Activated naive CD8-positive, alpha-beta T cell (primary cell): ENCODE measurements around the gene POPDC3.

ENCODE experiments used
- H3K27ac Mint-ChIP-seq: one replicate; pipeline ENCODE4 v1.8.0; 2021; ENCODE audit warnings: mixed read lengths
- H3K27me3 Mint-ChIP-seq: one replicate; pipeline ENCODE4 v1.8.0; 2021; ENCODE audit warnings: mixed read lengths
- H3K36me3 Mint-ChIP-seq: one replicate; pipeline ENCODE4 v1.8.0; 2021; ENCODE audit warnings: mixed read lengths
- H3K4me1 Mint-ChIP-seq: one replicate; pipeline ENCODE4 v1.8.0; 2021; ENCODE audit warnings: low read depth, mixed read lengths
- H3K4me3 Mint-ChIP-seq: one replicate; pipeline ENCODE4 v1.8.0; 2021; ENCODE audit warnings: mild to moderate bottlenecking, mixed read lengths
- H3K9me3 Mint-ChIP-seq: one replicate; pipeline ENCODE4 v1.8.0; 2021; ENCODE audit warnings: low read depth, mixed read lengths

POPDC3 gene

GRCh38 chr6:105207524-105208269 lies 27.9 kb upstream of the POPDC3 start:
- no peaks in the 10 kb centered on the region for H3K36me3 Mint-ChIP-seq
- H3K9me3 Mint-ChIP-seq, result no peaks in the 10 kb centered on the region
- peaks cover 2% of the 10 kb centered on the region for H3K27me3 Mint-ChIP-seq

GRCh38 chr6:105204768-105205167 lies 25.0 kb upstream of the POPDC3 start:
- Mint-ChIP-seq H3K4me1 (no peaks in the 10 kb centered on the region), H3K27me3 (peaks cover 2% of the 10 kb centered on the region), H3K36me3 (no peaks in the 10 kb centered on the region), H3K9me3 (no peaks in the 10 kb centered on the region), H3K27ac (no peak overlapping the region), H3K4me3 (no peak overlapping the region)

More at GRCh38 chr6:105207524-105208269, 27.9 kb upstream of the POPDC3 start:
- Mint-ChIP-seq H3K27ac (no peak overlapping the region), H3K4me1 (no peaks in the 10 kb centered on the region), H3K4me3 (no peak overlapping the region)

GRCh38 chr6:105204331-105204730 lies 24.5 kb upstream of the POPDC3 start:
- H3K27me3 Mint-ChIP-seq, result peaks cover 2% of the 10 kb centered on the region
- H3K4me1 Mint-ChIP-seq, result no peaks in the 10 kb centered on the region
- no peaks in the 10 kb centered on the region for H3K9me3 Mint-ChIP-seq
- no peak overlapping the region for H3K27ac Mint-ChIP-seq
- H3K36me3 Mint-ChIP-seq, result no peaks in the 10 kb centered on the region
- H3K4me3 Mint-ChIP-seq, result no peak overlapping the region

GRCh38 chr6:105202486-105202885 lies 22.7 kb upstream of the POPDC3 start:
- H3K4me3 Mint-ChIP-seq, result no peak overlapping the region
- H3K4me1 Mint-ChIP-seq, result no peaks in the 10 kb centered on the region
- no peaks in the 10 kb centered on the region for H3K9me3 Mint-ChIP-seq
- no peaks in the 10 kb centered on the region for H3K36me3 Mint-ChIP-seq
- peaks cover 2% of the 10 kb centered on the region for H3K27me3 Mint-ChIP-seq
- H3K27ac Mint-ChIP-seq, result no peak overlapping the region

GRCh38 chr6:105200133-105200730 lies 20.4 kb upstream of the POPDC3 start:
- Mint-ChIP-seq H3K4me3 (no peak overlapping the region), H3K27me3 (peaks cover 5% of the 10 kb centered on the region), H3K36me3 (no peaks in the 10 kb centered on the region), H3K9me3 (no peaks in the 10 kb centered on the region), H3K4me1 (no peaks in the 10 kb centered on the region), H3K27ac (no peak overlapping the region)

GRCh38 chr6:105199711-105200110 lies 19.9 kb upstream of the POPDC3 start:
- Mint-ChIP-seq H3K27me3 (peaks cover 5% of the 10 kb centered on the region), H3K9me3 (no peaks in the 10 kb centered on the region), H3K4me1 (no peaks in the 10 kb centered on the region), H3K4me3 (no peak overlapping the region), H3K27ac (no peak overlapping the region), H3K36me3 (no peaks in the 10 kb centered on the region)

- H3K27me3 Mint-ChIP-seq, result peaks cover 8% of the 10 kb centered on the region
- H3K9me3 Mint-ChIP-seq, result no peaks in the 10 kb centered on the region
- H3K27ac Mint-ChIP-seq, result no peak overlapping the region
- no peak overlapping the region for H3K4me3 Mint-ChIP-seq
- no peaks in the 10 kb centered on the region for H3K36me3 Mint-ChIP-seq
- no peaks in the 10 kb centered on the region for H3K4me1 Mint-ChIP-seq
These were observed 16.3 kb upstream of the POPDC3 start for GRCh38 chr6:105196076-105196475.

- no peak overlapping the region for H3K4me3 Mint-ChIP-seq
- H3K36me3 Mint-ChIP-seq, result no peaks in the 10 kb centered on the region
- H3K27me3 Mint-ChIP-seq, result peaks cover 8% of the 10 kb centered on the region
- no peak overlapping the region for H3K27ac Mint-ChIP-seq
- no peaks in the 10 kb centered on the region for H3K9me3 Mint-ChIP-seq
- no peaks in the 10 kb centered on the region for H3K4me1 Mint-ChIP-seq
These were observed 14.8 kb upstream of the POPDC3 start for GRCh38 chr6:105194591-105194990.

GRCh38 chr6:105194106-105194505 lies 14.3 kb upstream of the POPDC3 start:
- Mint-ChIP-seq H3K27me3 (peaks cover 11% of the 10 kb centered on the region), H3K27ac (no peak overlapping the region)

GRCh38 chr6:105193647-105194046 lies 13.8 kb upstream of the POPDC3 start:
- H3K9me3 Mint-ChIP-seq, result no peaks in the 10 kb centered on the region
- no peak overlapping the region for H3K4me3 Mint-ChIP-seq

More at GRCh38 chr6:105194106-105194505, 14.3 kb upstream of the POPDC3 start:
- Mint-ChIP-seq H3K9me3 (no peaks in the 10 kb centered on the region), H3K4me3 (no peak overlapping the region), H3K36me3 (no peaks in the 10 kb centered on the region), H3K4me1 (no peaks in the 10 kb centered on the region)

GRCh38 chr6:105192707-105193465 lies 13.1 kb upstream of the POPDC3 start:
- H3K27me3 Mint-ChIP-seq, result peaks cover 11% of the 10 kb centered on the region
- no peaks in the 10 kb centered on the region for H3K9me3 Mint-ChIP-seq
- no peaks in the 10 kb centered on the region for H3K4me1 Mint-ChIP-seq
- no peaks in the 10 kb centered on the region for H3K36me3 Mint-ChIP-seq
- H3K27ac Mint-ChIP-seq, result no peak overlapping the region
- H3K4me3 Mint-ChIP-seq, result no peak overlapping the region

More at GRCh38 chr6:105193647-105194046, 13.8 kb upstream of the POPDC3 start:
- H3K27ac Mint-ChIP-seq, result no peak overlapping the region
- H3K4me1 Mint-ChIP-seq, result no peaks in the 10 kb centered on the region
- H3K27me3 Mint-ChIP-seq, result peaks cover 11% of the 10 kb centered on the region
- no peaks in the 10 kb centered on the region for H3K36me3 Mint-ChIP-seq

- Mint-ChIP-seq H3K27ac (no peak overlapping the region), H3K27me3 (peaks cover 13% of the 10 kb centered on the region), H3K9me3 (no peaks in the 10 kb centered on the region), H3K4me3 (no peak overlapping the region), H3K4me1 (no peaks in the 10 kb centered on the region), H3K36me3 (no peaks in the 10 kb centered on the region)
These were observed 11.5 kb upstream of the POPDC3 start for GRCh38 chr6:105191351-105191750.

GRCh38 chr6:105189026-105189820 lies 9.4 kb upstream of the POPDC3 start:
- H3K27ac Mint-ChIP-seq, result no peak overlapping the region
- H3K36me3 Mint-ChIP-seq, result no peaks in the 10 kb centered on the region
- no peaks in the 10 kb centered on the region for H3K9me3 Mint-ChIP-seq
- peaks cover 9% of the 10 kb centered on the region for H3K27me3 Mint-ChIP-seq
- no peak overlapping the region for H3K4me3 Mint-ChIP-seq
- no peaks in the 10 kb centered on the region for H3K4me1 Mint-ChIP-seq

GRCh38 chr6:105188251-105188650 lies 8.4 kb upstream of the POPDC3 start:
- Mint-ChIP-seq H3K9me3 (no peaks in the 10 kb centered on the region), H3K27ac (no peak overlapping the region), H3K4me3 (no peak overlapping the region), H3K27me3 (peaks cover 13% of the 10 kb centered on the region), H3K4me1 (no peaks in the 10 kb centered on the region), H3K36me3 (no peaks in the 10 kb centered on the region)
